ENCODE data around the gene CAPN9.

DNA sequence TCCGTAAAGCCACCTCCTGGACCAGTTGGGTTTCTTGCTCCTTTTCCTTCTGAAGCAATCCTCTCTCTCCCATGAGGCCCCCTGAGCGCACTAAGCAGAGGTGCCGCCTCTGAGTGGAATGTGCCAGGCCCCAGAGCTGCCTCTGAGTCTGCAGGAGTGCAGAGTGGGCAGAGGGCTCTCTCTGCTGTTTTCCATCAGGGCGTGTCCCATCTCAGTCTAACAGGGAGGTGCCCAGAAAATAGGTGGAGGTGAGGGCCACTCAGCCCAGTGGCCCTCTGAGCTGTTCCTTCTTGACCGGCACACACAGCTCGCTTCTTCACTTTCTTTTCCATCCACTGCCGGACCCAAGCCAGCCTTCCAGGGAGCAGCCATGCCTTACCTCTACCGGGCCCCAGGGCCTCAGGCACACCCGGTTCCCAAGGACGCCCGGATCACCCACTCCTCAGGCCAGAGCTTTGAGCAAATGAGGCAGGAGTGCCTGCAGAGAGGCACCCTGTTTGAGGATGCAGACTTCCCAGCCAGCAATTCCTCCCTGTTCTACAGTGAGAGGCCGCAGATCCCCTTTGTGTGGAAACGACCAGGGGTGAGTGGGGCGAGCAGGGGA is at the start of gene CAPN9:
- TF ChIP-seq POLR2A (IDR thresholded peaks at IDR 0.05), result no peak
- TF ChIP-seq CTCF (IDR thresholded peaks at IDR 0.05), result no peak
